AG04450 (cell line): Measurements from ENCODE around the gene PFKM. TPM values are rescaled to one million over a fixed set of nuclear protein-coding genes. Genes with fewer than 3 reads are reported as not detected.

Experiments
- CTCF ChIA-PET: fragments of 300-600, 350-600 bp; formaldehyde crosslinking; extraction: SDS; loops from one replicate; lab custom pipeline; 2022; ENCODE audit warnings: antibody characterized with exemption, inconsistent platforms; lab: Charles Lee
- POLR2A ChIA-PET: fragments of 350-600 bp; formaldehyde crosslinking; extraction: SDS; loops from one replicate; lab custom pipeline; 2021; ENCODE audit warnings: antibody characterized with exemption, inconsistent platforms; lab: Yijun Ruan, JAX
- DNase-seq: peaks from one replicate; pipeline ENCODE4 v3.0.0-alpha.2; 2011; ENCODE audit warnings: low read depth, low spot score
- H3K27ac ChIP-seq: one replicate; pipeline ENCODE4 v1.5.1; 2012; ENCODE audit warnings: low read depth, low read length, control low read depth
- H3K27me3 ChIP-seq: one replicate; pipeline ENCODE4 v1.6.0; 2012; ENCODE audit warnings: low read length; ENCODE audit not compliant: control insufficient read depth, insufficient read depth
- H3K4me3 ChIP-seq: 2 replicates; pipeline ENCODE4 v1.5.1; 2011; ENCODE audit warnings: mild to moderate bottlenecking, low read depth, low read length, control low read depth
- H3K9me3 ChIP-seq: 2 replicates; pipeline ENCODE4 v1.5.1; 2012; ENCODE audit warnings: low read length; ENCODE audit not compliant: control insufficient read depth, insufficient read depth
- CTCF ChIP-seq: IDR thresholded peaks from 2 replicates; pipeline ENCODE4 v1.5.1; 2011; ENCODE audit warnings: low read depth, low read length, control low read depth, inconsistent platforms
- polyA plus RNA-seq: library from polyadenylated mRNA; depleted of rRNA; stranded (reverse); fragments of >200 nt; gene quantifications from 2 replicates; pipeline ENCODE4 v1.2.3, GENCODE V29; 2011

PFKM gene
- polyA plus RNA-seq, 1 experiment: 58.4 TPM

GRCh38 chr12:48104531-48104930 is 14.6 kb upstream of the PFKM start:
- no peaks in the 10 kb centered on the region for H3K9me3 ChIP-seq
- H3K27ac ChIP-seq: no peak overlapping the region
- peaks cover 3% of the 10 kb centered on the region for H3K27me3 ChIP-seq
- ChIA-PET CTCF (no interaction called here), POLR2A (interaction anchor here (2.1 kb wide), 1 partner anchor 15 kb away, joined by 14 read pairs; the partner anchor contains the start of gene PFKM)
- H3K4me3 ChIP-seq: peak overlapping the region; percentile 57
- no peak for DNase-seq
- no peak for TF ChIP-seq CTCF

- ChIA-PET POLR2A (interaction anchor here (1.1 to 2.1 kb wide), 4 partner anchors 8 to 52 kb away, joined by 3 to 14 read pairs (median 6); partner anchors contain the start of genes ASB8 and PFKM), CTCF (interaction anchor here (1.0 kb wide), 1 partner anchor 12 kb away, joined by 4 read pairs; no protein-coding TSS in a partner anchor)
- Histone ChIP-seq H3K9me3 (no peaks in the 10 kb centered on the region), H3K27ac (peak overlapping the region; percentile 96), H3K27me3 (peaks cover 8% of the 10 kb centered on the region), H3K4me3 (peak overlapping the region; percentile 57)
- no peak for DNase-seq
- TF ChIP-seq CTCF: no peak
Measured at GRCh38 chr12:48105321-48105866, 13.8 kb upstream of the PFKM start.

GRCh38 chr12:48105867-48106680 is 13.1 kb upstream of the PFKM start, which contains the start of gene SENP1:
TSS of gene SENP1 (minus strand) at chr12:48106079. CDS start at chr12:48101472, 4,607 bp downstream.
- H3K4me3 ChIP-seq: peak within 1 kb of the TSS; percentile 57
- DNase-seq: peak; percentile 57
- ChIA-PET POLR2A (interaction anchor here (1.1 to 2.1 kb wide), 4 partner anchors 9 to 51 kb away, joined by 3 to 14 read pairs (median 6); partner anchors contain the start of genes ASB8 and PFKM), CTCF (interaction anchor here (1.0 kb wide), 2 partner anchors 11 to 52 kb away, joined by 3 to 4 read pairs; no protein-coding TSS in a partner anchor)
- peaks cover 8% of the 10 kb centered on the region for H3K27me3 ChIP-seq
- no peaks in the 10 kb centered on the region for H3K9me3 ChIP-seq
- TF ChIP-seq CTCF: 0 out of 2 replicates have a peak, but pooled peaks have one; percentile 16
- H3K27ac ChIP-seq: peak within 1 kb of the TSS; percentile 96

- Histone ChIP-seq H3K27me3 (peaks cover 8% of the 10 kb centered on the region), H3K4me3 (peak overlapping the region; percentile 57), H3K9me3 (no peaks in the 10 kb centered on the region), H3K27ac (peak overlapping the region; percentile 96)
- no peak for TF ChIP-seq CTCF
- POLR2A ChIA-PET: interaction anchor here (1.6 to 2.1 kb wide), 2 partner anchors 12 to 50 kb away, joined by 8 to 14 read pairs; partner anchors contain the start of genes ASB8 and PFKM
- DNase-seq: no peak
- CTCF ChIA-PET: interaction anchor here (1.0 kb wide), 1 partner anchor 51 kb away, joined by 3 read pairs; no protein-coding TSS in a partner anchor
Measured at GRCh38 chr12:48106681-48107613, 12.2 kb upstream of the PFKM start.
